H9 (cell line): Measurements from ENCODE around the gene WDR31. TPM values are rescaled to one million over a fixed set of nuclear protein-coding genes. Genes with fewer than 3 reads are reported as not detected.

Source experiments
- DNase-seq: peaks from one replicate; pipeline ENCODE4 v3.0.0-alpha.2; 2017
- H2AFZ ChIP-seq: one replicate; pipeline ENCODE4 v1.6.1; 2013; ENCODE audit warnings: mild to moderate bottlenecking, low read length, control low read depth, moderate library complexity
- H2AK5ac ChIP-seq: 2 replicates; pipeline ENCODE4 v1.6.1; 2013; ENCODE audit warnings: low read length, control low read depth, mixed read lengths; ENCODE audit not compliant: insufficient read length
- H2BK120ac ChIP-seq: one replicate; pipeline ENCODE4 v1.6.1; 2013; ENCODE audit warnings: low read depth, mild to moderate bottlenecking, low read length, control low read depth, inconsistent platforms; ENCODE audit not compliant: poor library complexity, severe bottlenecking
- H2BK12ac ChIP-seq: 2 replicates; pipeline ENCODE4 v1.6.1; 2013; ENCODE audit warnings: low read length, control low read depth, mixed read lengths, low read depth; ENCODE audit not compliant: insufficient read length
- H2BK15ac ChIP-seq: 2 replicates; pipeline ENCODE4 v1.6.1; 2013; ENCODE audit warnings: low read depth, low read length, control low read depth
- H2BK20ac ChIP-seq: one replicate; pipeline ENCODE4 v1.6.1; 2013; ENCODE audit warnings: low read depth, mild to moderate bottlenecking, low read length, control low read depth, inconsistent platforms; ENCODE audit not compliant: poor library complexity, severe bottlenecking
- H2BK5ac ChIP-seq: 2 replicates; pipeline ENCODE4 v1.6.1; 2013; ENCODE audit warnings: low read length, control low read depth, mixed read lengths; ENCODE audit not compliant: insufficient read length
- H3K14ac ChIP-seq: 2 replicates; pipeline ENCODE4 v1.6.1; 2013; ENCODE audit warnings: low read length, control low read depth; ENCODE audit not compliant: insufficient read depth
- H3K18ac ChIP-seq: 2 replicates; pipeline ENCODE4 v1.6.1; 2013; ENCODE audit warnings: low read depth, mild to moderate bottlenecking, mixed read lengths, low read length, control low read depth; ENCODE audit not compliant: insufficient read length
- H3K23ac ChIP-seq: 2 replicates; pipeline ENCODE4 v1.6.1; 2013; ENCODE audit warnings: low read length, control low read depth, mixed read lengths, low read depth; ENCODE audit not compliant: insufficient read length
- H3K23me2 ChIP-seq: 2 replicates; pipeline ENCODE4 v1.6.1; 2013; ENCODE audit warnings: low read depth, mild to moderate bottlenecking, mixed read lengths, low read length, control low read depth; ENCODE audit not compliant: insufficient read length, poor library complexity, severe bottlenecking
- H3K27ac ChIP-seq: 2 replicates; pipeline ENCODE4 v1.5.1; 2013; ENCODE audit warnings: low read length, control low read depth, mixed read lengths, low read depth; ENCODE audit not compliant: insufficient read length
- H3K27me3 ChIP-seq: 2 replicates; pipeline ENCODE4 v1.6.1; 2013; ENCODE audit warnings: low read length, control low read depth, inconsistent platforms; ENCODE audit not compliant: insufficient read depth
- H3K4ac ChIP-seq: 2 replicates; pipeline ENCODE4 v1.6.1; 2013; ENCODE audit warnings: low read depth, mild to moderate bottlenecking, control low read depth, inconsistent platforms, low read length, moderate library complexity
- H3K4me1 ChIP-seq: 2 replicates; pipeline ENCODE4 v1.6.1; 2013; ENCODE audit warnings: low read length, control low read depth, inconsistent platforms; ENCODE audit not compliant: insufficient read depth
- H3K4me2 ChIP-seq: 2 replicates; pipeline ENCODE4 v1.6.1; 2013; ENCODE audit warnings: low read length, control low read depth, mixed read lengths; ENCODE audit not compliant: insufficient read length, insufficient read depth
- H3K56ac ChIP-seq: 2 replicates; pipeline ENCODE4 v1.6.1; 2013; ENCODE audit warnings: low read depth, mild to moderate bottlenecking, mixed read lengths, low read length, control low read depth; ENCODE audit not compliant: insufficient read length
- H3K79me1 ChIP-seq: 2 replicates; pipeline ENCODE4 v1.6.1; 2013; ENCODE audit warnings: low read depth, mild to moderate bottlenecking, moderate library complexity, low read length, control low read depth, inconsistent platforms; ENCODE audit not compliant: insufficient read depth, poor library complexity, severe bottlenecking
- H3K79me2 ChIP-seq: 2 replicates; pipeline ENCODE4 v1.6.1; 2013; ENCODE audit warnings: low read length, control low read depth, inconsistent platforms; ENCODE audit not compliant: insufficient read depth
- H3K9ac ChIP-seq: 2 replicates; pipeline ENCODE4 v1.6.1; 2013; ENCODE audit warnings: low read length, control low read depth, mixed read lengths; ENCODE audit not compliant: insufficient read length; ENCODE audit errors: extremely low read depth
- H3K9me3 ChIP-seq: one replicate; pipeline ENCODE4 v1.6.1; 2013; ENCODE audit warnings: low read depth, low read length, inconsistent platforms; ENCODE audit not compliant: control insufficient read depth
- H3T11ph ChIP-seq: one replicate; pipeline ENCODE4 v1.6.1; 2013; ENCODE audit warnings: mild to moderate bottlenecking, low read length, control low read depth, inconsistent platforms
- H4K20me1 ChIP-seq: one replicate; pipeline ENCODE4 v1.6.1; 2013; ENCODE audit not compliant: control insufficient read depth, insufficient read length, insufficient read depth
- H4K5ac ChIP-seq: 2 replicates; pipeline ENCODE4 v1.6.1; 2013; ENCODE audit warnings: low read depth, mild to moderate bottlenecking, mixed read lengths, low read length, control low read depth; ENCODE audit not compliant: insufficient read length
- H4K8ac ChIP-seq: replicated peaks from 2 replicates; pipeline ENCODE4 v1.6.1; 2013; ENCODE audit warnings: low read length, control low read depth, mixed read lengths, low read depth; ENCODE audit not compliant: insufficient read length
- H4K91ac ChIP-seq: 2 replicates; pipeline ENCODE4 v1.6.1; 2013; ENCODE audit warnings: low read depth, mild to moderate bottlenecking, moderate library complexity, mixed read lengths, low read length, control low read depth; ENCODE audit not compliant: insufficient read length
- H3K27ac Mint-ChIP-seq, 3 experiments: 2 replicates in 2 of 3; 3 replicates in 1 of 3; pipeline ENCODE4 v1.8.0; 2020 to 2021; ENCODE audit warnings: mixed read lengths in 3 of 3, mild to moderate bottlenecking in 1 of 3, moderate library complexity in 1 of 3
- H3K27me3 Mint-ChIP-seq: 2 replicates; pipeline ENCODE4 v1.8.0; 2021; ENCODE audit warnings: low read depth, mild to moderate bottlenecking, moderate library complexity, mixed read lengths
- H3K36me3 Mint-ChIP-seq, 3 experiments: 2 replicates in 2 of 3; 3 replicates in 1 of 3; pipeline ENCODE4 v1.8.0; 2020 to 2021; ENCODE audit warnings: low read depth in 3 of 3, mixed read lengths in 3 of 3; ENCODE audit not compliant: insufficient read depth in 1 of 3
- H3K4me1 Mint-ChIP-seq, 2 experiments: 2 replicates each; pipeline ENCODE4 v1.8.0; 2020; ENCODE audit warnings: mixed read lengths in 2 of 2
- H3K4me3 Mint-ChIP-seq, 2 experiments: 2 replicates in 1 of 2; 3 replicates in 1 of 2; pipeline ENCODE4 v1.8.0; 2020 to 2021; ENCODE audit warnings: mild to moderate bottlenecking in 2 of 2, mixed read lengths in 2 of 2, moderate library complexity in 1 of 2
- H3K9me3 Mint-ChIP-seq, 2 experiments: 2 replicates in 1 of 2; 3 replicates in 1 of 2; pipeline ENCODE4 v1.8.0; 2020; ENCODE audit warnings: mild to moderate bottlenecking in 2 of 2, mixed read lengths in 2 of 2, moderate library complexity in 1 of 2
- WGBS: extraction: QIAGEN DNeasy Blood & Tissue Kit; methylation state at CpG from one replicate; pipeline ENCODE4 v1.1.7; 2013; ENCODE audit warnings: missing lambda C conversion rate, low lambda C conversion rate, mixed read lengths; ENCODE audit not compliant: insufficient read length; ENCODE audit errors: extremely low coverage; 5-methylcytosine and 5-hydroxymethylcytosine counted together
- total RNA-seq: library from RNA; stranded (reverse); gene quantifications from 2 replicates; pipeline ENCODE4 v1.2.1, GENCODE V29; 2021
- TF ChIP-seq, protein P1 (sequence below): fragments of 200-600 bp; sonication (generic); conservative IDR thresholded peaks from 3 replicates; pipeline ENCODE4 v1.8.0; 2021; ENCODE audit warnings: antibody characterized with exemption, mild to moderate bottlenecking

WDR31 gene
- total RNA-seq, 1 experiment from 2014 or later = 0.72 TPM

DNA sequence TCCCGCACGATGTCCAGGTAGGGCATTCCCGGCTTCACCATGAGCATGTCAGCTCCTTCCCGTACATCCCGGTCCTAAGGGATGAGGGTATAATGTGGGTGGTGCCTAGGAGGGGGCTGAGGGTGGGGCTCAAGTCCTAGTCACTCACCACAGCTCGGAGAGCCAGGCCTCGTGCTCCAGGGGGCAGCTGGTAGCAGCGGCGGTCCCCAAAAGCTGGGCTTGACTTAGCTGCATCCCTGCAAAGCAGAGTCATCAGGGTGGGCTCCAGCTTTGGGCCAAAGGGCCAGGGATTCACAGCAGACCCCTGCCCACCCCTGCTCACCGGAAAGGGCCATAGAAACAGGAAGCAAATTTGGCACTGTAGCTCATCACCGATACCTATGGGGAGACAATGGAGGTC lies 49.4 kb upstream of the WDR31 start:
- H4K8ac ChIP-seq = no peak overlapping the region
- Mint-ChIP-seq H3K4me1 (no peaks in the 10 kb centered on the region), H3K36me3 (peaks cover 3 to 47% (median 35%) of the 10 kb centered on the region in 3 experiments; a peak in 5 of 7 replicates), H3K27ac (no peak overlapping the region), H3K9me3 (no peaks in the 10 kb centered on the region), H3K4me3 (no peak overlapping the region), H3K27me3 (no peaks in the 10 kb centered on the region)
- WGBS = no CpG with 5 or more reads among the region's 11 CpGs
- no peak overlapping the region for H3K27ac ChIP-seq
- H4K5ac ChIP-seq = no peak overlapping the region
- no peak overlapping the region for H2BK12ac ChIP-seq
- H3K14ac ChIP-seq = no peak overlapping the region
- no peaks in the 10 kb centered on the region for H3K23me2 ChIP-seq
- no peak overlapping the region for H2BK120ac ChIP-seq
- H3K9ac ChIP-seq = no peak overlapping the region
- no peaks in the 10 kb centered on the region for H3K79me1 ChIP-seq
- no peak overlapping the region for H3K4ac ChIP-seq
- H4K91ac ChIP-seq = no peak overlapping the region
- H3T11ph ChIP-seq = no peak overlapping the region
- no peak for DNase-seq
- no peak overlapping the region for H3K56ac ChIP-seq
- no peak overlapping the region for H2BK15ac ChIP-seq
- TF ChIP-seq, protein P1, sequence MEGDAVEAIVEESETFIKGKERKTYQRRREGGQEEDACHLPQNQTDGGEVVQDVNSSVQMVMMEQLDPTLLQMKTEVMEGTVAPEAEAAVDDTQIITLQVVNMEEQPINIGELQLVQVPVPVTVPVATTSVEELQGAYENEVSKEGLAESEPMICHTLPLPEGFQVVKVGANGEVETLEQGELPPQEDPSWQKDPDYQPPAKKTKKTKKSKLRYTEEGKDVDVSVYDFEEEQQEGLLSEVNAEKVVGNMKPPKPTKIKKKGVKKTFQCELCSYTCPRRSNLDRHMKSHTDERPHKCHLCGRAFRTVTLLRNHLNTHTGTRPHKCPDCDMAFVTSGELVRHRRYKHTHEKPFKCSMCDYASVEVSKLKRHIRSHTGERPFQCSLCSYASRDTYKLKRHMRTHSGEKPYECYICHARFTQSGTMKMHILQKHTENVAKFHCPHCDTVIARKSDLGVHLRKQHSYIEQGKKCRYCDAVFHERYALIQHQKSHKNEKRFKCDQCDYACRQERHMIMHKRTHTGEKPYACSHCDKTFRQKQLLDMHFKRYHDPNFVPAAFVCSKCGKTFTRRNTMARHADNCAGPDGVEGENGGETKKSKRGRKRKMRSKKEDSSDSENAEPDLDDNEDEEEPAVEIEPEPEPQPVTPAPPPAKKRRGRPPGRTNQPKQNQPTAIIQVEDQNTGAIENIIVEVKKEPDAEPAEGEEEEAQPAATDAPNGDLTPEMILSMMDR = no peak
- H2BK5ac ChIP-seq = no peak overlapping the region
- no peak overlapping the region for H2AK5ac ChIP-seq
- no peak overlapping the region for H2AFZ ChIP-seq
- H4K20me1 ChIP-seq = no peaks in the 10 kb centered on the region
- no peak overlapping the region for H2BK20ac ChIP-seq
- H3K4me1 ChIP-seq = no peaks in the 10 kb centered on the region
- H3K23ac ChIP-seq = no peak overlapping the region
- no peaks in the 10 kb centered on the region for H3K9me3 ChIP-seq
- H3K18ac ChIP-seq = no peak overlapping the region
- no peak overlapping the region for H3K4me2 ChIP-seq
- no peaks in the 10 kb centered on the region for H3K79me2 ChIP-seq
- no peaks in the 10 kb centered on the region for H3K27me3 ChIP-seq
